ENCODE measurements around the gene DDX18. TPM values are rescaled to one million over a fixed set of nuclear protein-coding genes. Genes with fewer than 3 reads are reported as not detected.
"Not testable (repeated sequence)": the region's sequence is repeated elsewhere in the genome, so short reads cannot be mapped to it uniquely, and the experiment has no call there.

The DDX18 gene
- total RNA-seq, 4 donors from 2014 or later: 20.4 to 39.6 (median 29.2) TPM

- DNase-seq (ENCODE audit: low spot score in 2 of 2): no peak
- WGBS, 2 donors: 58 to 62% methylated on average over 4 of the region's 4 CpGs
- no peak overlapping the region for H3K4me3 ChIP-seq (ENCODE audit: low read depth, poor library complexity, severe bottlenecking)
- intact Hi-C loops (cut with DNase I; ENCODE audit: low total_unique reads): no loop called here
- TF ChIP-seq CTCF (IDR thresholded peaks at IDR 0.05) (no peak), POLR2A (IDR thresholded peaks at IDR 0.05) (no peak)
Observed at GRCh38 chr2:117812443-117812842, 2.0 kb upstream of the DDX18 start.

- 95 to 97% methylated on average over 3 of the region's 3 CpGs for WGBS, 2 donors
- DNase-seq (ENCODE audit: low spot score in 2 of 2): no peak
- intact Hi-C loops (cut with DNase I; ENCODE audit: low total_unique reads): no loop called here
- no peak overlapping the region for H3K4me3 ChIP-seq (ENCODE audit: low read depth, poor library complexity, severe bottlenecking)
- TF ChIP-seq POLR2A (IDR thresholded peaks at IDR 0.05) (no peak), CTCF (IDR thresholded peaks at IDR 0.05) (no peak)
Observed at GRCh38 chr2:117815946-117816345, 1.5 kb downstream of the DDX18 start.

GRCh38 chr2:117818921-117819320 is 4.4 kb downstream of the DDX18 start:
- WGBS, 2 donors: 90 to 95% methylated on average over 3 of the region's 3 CpGs
- H3K4me3 ChIP-seq (ENCODE audit: low read depth, poor library complexity, severe bottlenecking): no peak overlapping the region
- TF ChIP-seq POLR2A (IDR thresholded peaks at IDR 0.05) (no peak), CTCF (IDR thresholded peaks at IDR 0.05) (no peak)
- DNase-seq (ENCODE audit: low spot score in 2 of 2): no peak
- intact Hi-C loops (cut with DNase I; ENCODE audit: low total_unique reads): no loop called here

GRCh38 chr2:117820444-117820843 is 6.0 kb downstream of the DDX18 start:
- intact Hi-C loops (cut with DNase I; ENCODE audit: low total_unique reads): no loop called here
- no peak for DNase-seq (ENCODE audit: low spot score in 2 of 2)
- 70 to 96% methylated on average over 1 of the region's 1 CpG for WGBS, 2 donors
- TF ChIP-seq CTCF (IDR thresholded peaks at IDR 0.05) (no peak), POLR2A (IDR thresholded peaks at IDR 0.05) (no peak)
- no peak overlapping the region for H3K4me3 ChIP-seq (ENCODE audit: low read depth, poor library complexity, severe bottlenecking)

- intact Hi-C loops (cut with DNase I; ENCODE audit: low total_unique reads): no loop called here
- no peak overlapping the region for H3K4me3 ChIP-seq (ENCODE audit: low read depth, poor library complexity, severe bottlenecking)
- no peak for TF ChIP-seq POLR2A (IDR thresholded peaks at IDR 0.05)
- TF ChIP-seq CTCF (IDR thresholded peaks at IDR 0.05): no peak
- 80 to 91% methylated on average over 8 of the region's 8 CpGs for WGBS, 2 donors
- no peak for DNase-seq (ENCODE audit: low spot score in 2 of 2)
Observed at GRCh38 chr2:117825437-117825836, 10.9 kb downstream of the DDX18 start.

GRCh38 chr2:117827464-117827863 is 13.0 kb downstream of the DDX18 start:
- 96 to 97% methylated on average over 5 of the region's 5 CpGs for WGBS, 2 donors
- DNase-seq (ENCODE audit: low spot score in 2 of 2); H3K4me3 ChIP-seq (ENCODE audit: low read depth, poor library complexity, severe bottlenecking); intact Hi-C loops (cut with DNase I; ENCODE audit: low total_unique reads): not testable (repeated sequence)

Data from lower leg skin (tissue), 4 donors.